Endothelial cell of umbilical vein (primary cell): ENCODE data around the gene PSTPIP1. TPM values are rescaled to one million over a fixed set of nuclear protein-coding genes. Genes with fewer than 3 reads are reported as not detected.

Experiments used
- BruUV-seq: library from RNA; stranded (reverse); fragments of 400-500 nt; replicated peaks from 2 replicates; lab custom pipeline; 2021; lab: Mats Ljungman, UMichigan
- CTCF ChIA-PET: fragments of 300-600, 350-600 bp; sonication (Branson Sonifier 250); formaldehyde crosslinking; loops from one replicate; lab custom pipeline; 2021; ENCODE audit warnings: antibody characterized with exemption, inconsistent platforms; lab: Charles Lee
- POLR2A ChIA-PET: fragments of 300-600, 350-600 bp; sonication (Branson Sonifier 250); formaldehyde crosslinking; loops from one replicate; lab custom pipeline; 2021; ENCODE audit warnings: antibody characterized with exemption, inconsistent platforms; lab: Charles Lee
- DNase-seq: peaks from one replicate; pipeline ENCODE4 v3.0.0-alpha.2; 2011; ENCODE audit warnings: low read depth, low spot score
- FAIRE-seq: peaks from 2 replicates; lab custom pipeline; 2011; peaks lifted over from hg19 to GRCh38; lab: Jason Lieb, UNC
- H2AFZ ChIP-seq: 2 replicates; pipeline ENCODE4 v1.6.0; 2012; ENCODE audit warnings: low read depth, low read length, control low read depth, inconsistent platforms
- H3K27ac ChIP-seq: 2 replicates; pipeline ENCODE4 v1.5.1; 2011; ENCODE audit warnings: low read depth, mild to moderate bottlenecking, control low read depth, low read length, moderate library complexity; ENCODE audit not compliant: insufficient read depth
- H3K27me3 ChIP-seq, 2 experiments: 2 replicates each; pipeline versions ENCODE4 v1.6.0 to v1.6.1; 2011; ENCODE audit warnings: low read length in 2 of 2, mixed read lengths in 1 of 2; ENCODE audit not compliant: control insufficient read depth in 2 of 2, insufficient read depth in 2 of 2
- H3K36me3 ChIP-seq, 2 experiments: 2 replicates in 1 of 2; 3 replicates in 1 of 2; pipeline ENCODE4 v1.5.1; 2011; ENCODE audit warnings: low read length in 2 of 2, mild to moderate bottlenecking in 1 of 2, moderate library complexity in 1 of 2; ENCODE audit not compliant: control insufficient read depth in 2 of 2, insufficient read depth in 2 of 2; ENCODE audit errors: extremely low read depth in 1 of 2
- H3K4me1 ChIP-seq: 3 replicates; pipeline ENCODE4 v1.5.1; 2011; ENCODE audit warnings: mild to moderate bottlenecking, low read length; ENCODE audit not compliant: control insufficient read depth, insufficient read depth; ENCODE audit errors: extremely low read depth
- H3K4me2 ChIP-seq: 2 replicates; pipeline ENCODE4 v1.6.1; 2011; ENCODE audit warnings: low read length, control low read depth, mixed read lengths; ENCODE audit not compliant: insufficient read depth
- H3K4me3 ChIP-seq, 3 experiments: fragments of 200-600 bp in 1 of 3; sonication (generic), shearing (Covaris generic) in 1 of 3; replicated peaks in 1 of 3; 2 replicates each; pipeline ENCODE4 v1.5.1; 2011 to 2016; ENCODE audit warnings: control low read depth in 3 of 3, low read length in 3 of 3, mild to moderate bottlenecking in 2 of 3, inconsistent platforms in 1 of 3, low read depth in 1 of 3, moderate library complexity in 1 of 3; ENCODE audit not compliant: insufficient read depth in 1 of 3
- H3K79me2 ChIP-seq: 2 replicates; pipeline ENCODE4 v1.6.0; 2012; ENCODE audit warnings: low read length, inconsistent platforms; ENCODE audit not compliant: control insufficient read depth, insufficient read depth
- H3K9ac ChIP-seq: replicated peaks from 2 replicates; pipeline ENCODE3; 2011; ENCODE audit warnings: low read length, control low read depth; ENCODE audit not compliant: insufficient read depth; ENCODE audit errors: extremely low read depth
- H3K9me1 ChIP-seq: replicated peaks from 3 replicates; pipeline ENCODE4 v1.6.0; 2011; ENCODE audit warnings: mild to moderate bottlenecking, low read length; ENCODE audit not compliant: control insufficient read depth, insufficient read depth; ENCODE audit errors: extremely low read depth
- H3K9me3 ChIP-seq: replicated peaks from 2 replicates; pipeline ENCODE4 v1.5.1; 2012; ENCODE audit warnings: low read length, inconsistent platforms; ENCODE audit not compliant: control insufficient read depth, insufficient read depth
- H4K20me1 ChIP-seq: replicated peaks from 2 replicates; pipeline ENCODE3; 2011; ENCODE audit warnings: mild to moderate bottlenecking, low read length; ENCODE audit not compliant: control insufficient read depth, insufficient read depth; ENCODE audit errors: extremely low read depth
- EZH2 ChIP-seq: IDR thresholded peaks from 2 replicates; pipeline ENCODE4 v1.6.1; 2012; ENCODE audit warnings: borderline replicate concordance, low read depth, mild to moderate bottlenecking, moderate library complexity, low read length, inconsistent platforms; ENCODE audit not compliant: severe bottlenecking
- FOS ChIP-seq: IDR thresholded peaks from 2 replicates; pipeline ENCODE4 v1.6.1; 2011; ENCODE audit warnings: mild to moderate bottlenecking, low read length, moderate library complexity, borderline replicate concordance; ENCODE audit not compliant: insufficient read depth
- GATA2 ChIP-seq: IDR thresholded peaks from 2 replicates; pipeline ENCODE4 v1.7.0; 2011; ENCODE audit warnings: low read depth, mild to moderate bottlenecking, moderate library complexity, mixed read lengths, low read length; ENCODE audit not compliant: insufficient read length, insufficient read depth
- POLR2A ChIP-seq: IDR thresholded peaks from 2 replicates; pipeline ENCODE4 v1.6.1; 2012; ENCODE audit warnings: low read depth, mild to moderate bottlenecking, control low read depth, low read length
- POLR2AphosphoS5 ChIP-seq: IDR thresholded peaks from 2 replicates; pipeline ENCODE4 v1.6.1; 2012; ENCODE audit warnings: low read depth, mild to moderate bottlenecking, control low read depth, low read length, moderate library complexity; ENCODE audit not compliant: insufficient read depth
- dilution Hi-C: fragments of 300-500 bp; cut with MboI; formaldehyde crosslinking; loops from one replicate; pipeline ENCODE4 v1.15.0; 2019; ENCODE audit warnings: low sequenced_read_pairs; ENCODE audit not compliant: extremely low pct_ligation_motif_present
- intact Hi-C: fragments of 100-400 bp; cut with micrococcal nuclease; formaldehyde crosslinking; loops from one replicate; pipeline ENCODE4 v1.10.0; 2022
- polyA plus RNA-seq, 4 experiments: library from polyadenylated mRNA; depleted of rRNA in 3 of 4; stranded (reverse) in 3 of 4; unstranded in 1 of 4; fragments of >200 nt; gene quantifications; 2 replicates each; pipeline versions ENCODE4 v1.2.1 to v1.2.3, GENCODE V29; 2011 to 2012; ENCODE audit warnings: missing spikeins in 1 of 4
- total RNA-seq: library from RNA; stranded (reverse); gene quantifications from 2 replicates; pipeline ENCODE4 v1.2.3, GENCODE V29; 2021
- TF ChIP-seq, protein P1 (sequence below): IDR thresholded peaks from 2 replicates; pipeline ENCODE4 v1.6.1; 2011; ENCODE audit not compliant: insufficient read depth, insufficient read length

The PSTPIP1 gene
- total and polyA plus RNA-seq, 2 donors (not counting 3 experiments of a cell fraction or from before 2014, with no cell fraction given) = not detected

DNA sequence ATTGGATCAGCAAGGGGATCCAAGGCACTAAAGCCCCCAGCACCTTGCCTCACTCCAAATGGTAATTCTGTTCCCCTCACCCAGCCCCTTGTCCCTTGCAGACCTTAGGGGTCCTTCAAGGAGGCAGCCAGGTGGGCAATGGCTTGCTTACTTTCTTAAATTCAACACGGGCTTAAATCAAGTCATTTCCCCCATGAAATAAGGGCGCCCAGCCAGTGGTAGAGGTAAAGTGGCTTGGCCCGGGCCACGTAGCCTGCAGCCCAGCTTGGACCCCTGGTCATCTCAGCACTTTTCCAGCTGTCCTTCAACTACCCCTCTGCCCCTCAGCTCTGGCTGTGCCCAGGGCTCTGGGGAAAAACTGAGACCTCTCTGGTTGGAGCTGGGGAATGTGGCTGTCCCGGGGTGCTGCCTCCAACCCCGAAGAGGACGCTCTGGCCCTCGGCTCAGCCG, 1.2 kb downstream of the PSTPIP1 start:
- BruUV-seq = no TSS peak
- CTCF ChIA-PET = interaction anchor here (1.1 to 2.3 kb wide), 6 partner anchors 11 to 810 kb away, joined by 3 to 8 read pairs (median 4); no protein-coding TSS in a partner anchor

GRCh38 chr15:76996526-76997401, 1.8 kb downstream of the PSTPIP1 start:
- ChIA-PET CTCF (interaction anchor here (1.1 to 2.3 kb wide), 6 partner anchors 10 to 811 kb away, joined by 3 to 8 read pairs (median 4); no protein-coding TSS in a partner anchor), POLR2A (interaction anchor here (0.6 kb wide), 1 partner anchor 643 kb away, joined by 3 read pairs; no protein-coding TSS in a partner anchor)
- Histone ChIP-seq H3K4me2 (no peak overlapping the region), H3K9me1 (no peaks in the 10 kb centered on the region), H4K20me1 (no peaks in the 10 kb centered on the region), H3K36me3 (no peaks in the 10 kb centered on the region), H3K79me2 (no peaks in the 10 kb centered on the region), H3K27ac (no peak overlapping the region), H3K9ac (peak overlapping the region; percentile 1), H2AFZ (peak overlapping the region; percentile 50), H3K9me3 (no peaks in the 10 kb centered on the region), H3K4me3 (no peak overlapping the region), H3K27me3 (no peaks in the 10 kb centered on the region), H3K4me1 (peaks cover 10% of the 10 kb centered on the region)
- peak; percentile 60 for DNase-seq
- TF ChIP-seq FOS (peak; percentile 71), EZH2 (no peak)
- intact Hi-C loops (no loop called here), dilution Hi-C loops (no loop called here)
- peak; percentile 69 for FAIRE-seq
- no TSS peak for BruUV-seq

More for the DNA sequence above, 1.2 kb downstream of the PSTPIP1 start:
- no peaks in the 10 kb centered on the region for H3K27me3 ChIP-seq
- peak overlapping the region; percentile 50 for H2AFZ ChIP-seq
- peak overlapping the region; percentile 1 for H3K9ac ChIP-seq
- H3K4me2 ChIP-seq = no peak overlapping the region
- peaks cover 10% of the 10 kb centered on the region for H3K4me1 ChIP-seq
- dilution Hi-C loops (no loop called here), intact Hi-C loops (no loop called here)
- no peaks in the 10 kb centered on the region for H3K79me2 ChIP-seq
- H4K20me1 ChIP-seq = no peaks in the 10 kb centered on the region
- no peak for TF ChIP-seq POLR2A
- no peak for TF ChIP-seq FOS
- TF ChIP-seq, protein P1, sequence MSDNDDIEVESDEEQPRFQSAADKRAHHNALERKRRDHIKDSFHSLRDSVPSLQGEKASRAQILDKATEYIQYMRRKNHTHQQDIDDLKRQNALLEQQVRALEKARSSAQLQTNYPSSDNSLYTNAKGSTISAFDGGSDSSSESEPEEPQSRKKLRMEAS = no peak
- TF ChIP-seq GATA2 = no peak
- TF ChIP-seq POLR2AphosphoS5 = no peak
- FAIRE-seq = no peak
- POLR2A ChIA-PET = interaction anchor here (0.6 kb wide), 1 partner anchor 642 kb away, joined by 3 read pairs; no protein-coding TSS in a partner anchor
- no peak overlapping the region for H3K4me3 ChIP-seq
- no peaks in the 10 kb centered on the region for H3K9me1 ChIP-seq
- no peak overlapping the region for H3K27ac ChIP-seq
- no peaks in the 10 kb centered on the region for H3K9me3 ChIP-seq
- no peaks in the 10 kb centered on the region for H3K36me3 ChIP-seq
- DNase-seq = no peak
